C4-2B (cell line): ENCODE data around the gene NT5C.

ENCODE experiments used
- H3K27ac ChIP-seq: fragments of 450-650 bp; 2 replicates; pipeline ENCODE4 v1.5.1; 2017
- CTCF ChIP-seq: fragments of 450-650 bp; conservative IDR thresholded peaks from 2 replicates; pipeline ENCODE4 v1.5.1; 2017; ENCODE audit warnings: mild to moderate bottlenecking
- ZFX ChIP-seq: fragments of 450-650 bp; IDR thresholded peaks from 2 replicates; pipeline ENCODE4 v1.6.1; 2017

NT5C gene

GRCh38 chr17:75111777-75112335, 19.7 kb downstream of the NT5C start:
- H3K27ac ChIP-seq, result no peak overlapping the region
- TF ChIP-seq ZFX (no peak), CTCF (no peak)

- peak overlapping the region; percentile 82 for H3K27ac ChIP-seq
- TF ChIP-seq CTCF (no peak), ZFX (no peak)
Measured at GRCh38 chr17:75110234-75110937, 21.2 kb downstream of the NT5C start.

- H3K27ac ChIP-seq, result peak within 1 kb of the TSS; percentile 82
Measured at GRCh38 chr17:75109407-75110233, 21.9 kb downstream of the NT5C start, which contains the start of gene ARMC7. Gene ARMC7, plus strand, starts transcription at chr17:75109969. Its CDS starts 320 bp downstream, at chr17:75110289.

GRCh38 chr17:75109046-75109406, 22.5 kb downstream of the NT5C start:
- peak overlapping the region; percentile 82 for H3K27ac ChIP-seq
- TF ChIP-seq ZFX (no peak), CTCF (no peak)

More at GRCh38 chr17:75109407-75110233, 21.9 kb downstream of the NT5C start, which contains the start of gene ARMC7:
- TF ChIP-seq CTCF (no peak), ZFX (no peak)

- H3K27ac ChIP-seq, result no peak overlapping the region
- TF ChIP-seq ZFX, result no peak
- TF ChIP-seq CTCF, result no peak
Measured at GRCh38 chr17:75108193-75108592, 23.3 kb downstream of the NT5C start.

- TF ChIP-seq ZFX (no peak), CTCF (peak; percentile 92)
- H3K27ac ChIP-seq, result peak overlapping the region; percentile 68
Measured at GRCh38 chr17:75105126-75106080, 26.1 kb downstream of the NT5C start.
